Smooth muscle cell (in vitro differentiated cells): ENCODE results near the gene DNAH8. TPM values are rescaled to one million over a fixed set of nuclear protein-coding genes. Genes with fewer than 3 reads are reported as not detected.

Experiments
- DNase-seq: peaks from one replicate; lab custom pipeline; 2025; ENCODE audit not compliant: unreplicated experiment; lab: John Stamatoyannopoulos, UW
- H2AFZ ChIP-seq: fragments of 200-600 bp; sonication (generic); 2 replicates; pipeline ENCODE4 v1.6.0; 2016; ENCODE audit warnings: antibody characterized with exemption, low read depth, mild to moderate bottlenecking
- H3F3A ChIP-seq: fragments of 200-600 bp; sonication (generic); 2 replicates; pipeline ENCODE4 v1.6.0; 2017; ENCODE audit warnings: antibody characterized with exemption, low read depth
- H3K27ac ChIP-seq: fragments of 200-600 bp; sonication (generic); 2 replicates; pipeline ENCODE4 v1.5.1; 2016; ENCODE audit warnings: low read depth, mild to moderate bottlenecking
- H3K27me3 ChIP-seq: fragments of 200-600 bp; sonication (generic); 2 replicates; pipeline ENCODE4 v1.6.1; 2016; ENCODE audit warnings: low read depth, mild to moderate bottlenecking
- H3K36me3 ChIP-seq: fragments of 200-600 bp; sonication (generic); 2 replicates; pipeline ENCODE4 v1.5.1; 2016; ENCODE audit warnings: low read depth
- H3K4me1 ChIP-seq: fragments of 200-600 bp; sonication (generic); 2 replicates; pipeline ENCODE4 v1.5.1; 2016; ENCODE audit warnings: low read depth
- H3K4me2 ChIP-seq: fragments of 200-600 bp; sonication (generic); 2 replicates; pipeline ENCODE4 v1.6.0; 2016; ENCODE audit warnings: mild to moderate bottlenecking
- H3K4me3 ChIP-seq: fragments of 200-600 bp; sonication (generic); 2 replicates; pipeline ENCODE4 v1.5.1; 2016; ENCODE audit warnings: mild to moderate bottlenecking
- H3K79me2 ChIP-seq: fragments of 200-600 bp; sonication (generic); 2 replicates; pipeline ENCODE4 v1.6.0; 2016; ENCODE audit warnings: low read depth, mild to moderate bottlenecking
- H3K9ac ChIP-seq: fragments of 200-600 bp; sonication (generic); 2 replicates; pipeline ENCODE4 v1.6.0; 2016; ENCODE audit warnings: low read depth
- H3K9me3 ChIP-seq: fragments of 200-600 bp; sonication (generic); replicated peaks from 2 replicates; pipeline ENCODE4 v1.5.1; 2016; ENCODE audit warnings: low read depth
- H4K20me1 ChIP-seq: fragments of 200-600 bp; sonication (generic); 2 replicates; pipeline ENCODE4 v1.6.0; 2016; ENCODE audit warnings: low read depth
- WGBS: methylation state at CpG from one replicate; pipeline ENCODE4 v1.1.7; 2016; ENCODE audit warnings: low lambda C conversion rate; 5-methylcytosine and 5-hydroxymethylcytosine counted together
- polyA plus RNA-seq: library from polyadenylated mRNA; unstranded; fragments of >200 nt; fragmentation: Nextera tagmentation; extraction: Ambion mirVana; gene quantifications from 2 replicates; pipeline ENCODE4 v1.2.1, GENCODE V29; 2016
- total RNA-seq: library from RNA; depleted of rRNA; stranded (reverse); fragments of >200 nt; gene quantifications from 2 replicates; pipeline ENCODE4 v1.2.3, GENCODE V29; 2014
- TF ChIP-seq, protein P1 (sequence below): fragments of 200-600 bp; sonication (generic); IDR thresholded peaks from 2 replicates; pipeline ENCODE4 v1.5.1; 2017; ENCODE audit warnings: borderline replicate concordance, mild to moderate bottlenecking, antibody characterized with exemption; ENCODE audit not compliant: insufficient read depth, poor library complexity, severe bottlenecking

The DNAH8 gene
- total and polyA plus RNA-seq, 2 experiments from 2014 or later, result not detected

GRCh38 chr6:39060467-39061160 is 345.5 kb downstream of the DNAH8 start:
- Histone ChIP-seq H3K79me2 (no peaks in the 10 kb centered on the region), H3K27ac (no peak overlapping the region), H2AFZ (no peak overlapping the region), H3K36me3 (no peaks in the 10 kb centered on the region), H3K4me2 (no peak overlapping the region), H4K20me1 (no peaks in the 10 kb centered on the region), H3K9me3 (no peaks in the 10 kb centered on the region), H3K4me1 (no peaks in the 10 kb centered on the region), H3F3A (no peaks in the 10 kb centered on the region), H3K4me3 (no peak overlapping the region), H3K9ac (no peak overlapping the region), H3K27me3 (peaks cover 45% of the 10 kb centered on the region)
- DNase-seq, result no peak
- TF ChIP-seq, protein P1, sequence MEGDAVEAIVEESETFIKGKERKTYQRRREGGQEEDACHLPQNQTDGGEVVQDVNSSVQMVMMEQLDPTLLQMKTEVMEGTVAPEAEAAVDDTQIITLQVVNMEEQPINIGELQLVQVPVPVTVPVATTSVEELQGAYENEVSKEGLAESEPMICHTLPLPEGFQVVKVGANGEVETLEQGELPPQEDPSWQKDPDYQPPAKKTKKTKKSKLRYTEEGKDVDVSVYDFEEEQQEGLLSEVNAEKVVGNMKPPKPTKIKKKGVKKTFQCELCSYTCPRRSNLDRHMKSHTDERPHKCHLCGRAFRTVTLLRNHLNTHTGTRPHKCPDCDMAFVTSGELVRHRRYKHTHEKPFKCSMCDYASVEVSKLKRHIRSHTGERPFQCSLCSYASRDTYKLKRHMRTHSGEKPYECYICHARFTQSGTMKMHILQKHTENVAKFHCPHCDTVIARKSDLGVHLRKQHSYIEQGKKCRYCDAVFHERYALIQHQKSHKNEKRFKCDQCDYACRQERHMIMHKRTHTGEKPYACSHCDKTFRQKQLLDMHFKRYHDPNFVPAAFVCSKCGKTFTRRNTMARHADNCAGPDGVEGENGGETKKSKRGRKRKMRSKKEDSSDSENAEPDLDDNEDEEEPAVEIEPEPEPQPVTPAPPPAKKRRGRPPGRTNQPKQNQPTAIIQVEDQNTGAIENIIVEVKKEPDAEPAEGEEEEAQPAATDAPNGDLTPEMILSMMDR, result no peak
- WGBS, result 87% methylated on average over 7 of the region's 7 CpGs

- H3K4me2 ChIP-seq, result no peak overlapping the region
- TF ChIP-seq, protein P1, result no peak
- no peaks in the 10 kb centered on the region for H3K9me3 ChIP-seq
- H3K27me3 ChIP-seq, result peaks cover 40% of the 10 kb centered on the region
- H3K79me2 ChIP-seq, result no peaks in the 10 kb centered on the region
- H3K27ac ChIP-seq, result no peak overlapping the region
- H3K9ac ChIP-seq, result no peak overlapping the region
- H3K36me3 ChIP-seq, result no peaks in the 10 kb centered on the region
- no peak for DNase-seq
- H2AFZ ChIP-seq, result no peak overlapping the region
- H3K4me3 ChIP-seq, result no peak overlapping the region
- WGBS, result 73% methylated on average over 6 of the region's 6 CpGs
- no peaks in the 10 kb centered on the region for H3F3A ChIP-seq
- H3K4me1 ChIP-seq, result no peaks in the 10 kb centered on the region
- H4K20me1 ChIP-seq, result no peaks in the 10 kb centered on the region
Observed at GRCh38 chr6:39061182-39061581, 346.1 kb downstream of the DNAH8 start.

GRCh38 chr6:39061588-39061987 is 346.5 kb downstream of the DNAH8 start:
- DNase-seq, result no peak
- TF ChIP-seq, protein P1, result no peak
- WGBS, result 86% methylated on average over 3 of the region's 3 CpGs
- Histone ChIP-seq H3F3A (no peaks in the 10 kb centered on the region), H3K27me3 (peaks cover 39% of the 10 kb centered on the region), H4K20me1 (no peaks in the 10 kb centered on the region), H3K9ac (no peak overlapping the region), H3K27ac (no peak overlapping the region), H3K4me1 (no peaks in the 10 kb centered on the region), H3K4me2 (no peak overlapping the region), H3K4me3 (no peak overlapping the region), H3K9me3 (no peaks in the 10 kb centered on the region), H3K79me2 (no peaks in the 10 kb centered on the region), H2AFZ (no peak overlapping the region), H3K36me3 (no peaks in the 10 kb centered on the region)
